Smooth muscle cell of the pulmonary artery (primary cell): ENCODE results near the gene FERMT1. TPM values are rescaled to one million over a fixed set of nuclear protein-coding genes. Genes with fewer than 3 reads are reported as not detected.

Experiments
- total RNA-seq: library from RNA; depleted of rRNA; stranded (reverse); fragments of >200 nt; gene quantifications from 2 replicates; pipeline ENCODE4 v1.2.3, GENCODE V29; 2014

FERMT1 gene
- total RNA-seq, result 2.0 and 6.4 TPM in 2 replicates

GRCh38 chr20:6122873-6123648 lies at the start of gene FERMT1:
Gene FERMT1, minus strand, starts transcription at chr20:6123030. Its CDS starts 3,476 bp downstream, at chr20:6119554.

DNA sequence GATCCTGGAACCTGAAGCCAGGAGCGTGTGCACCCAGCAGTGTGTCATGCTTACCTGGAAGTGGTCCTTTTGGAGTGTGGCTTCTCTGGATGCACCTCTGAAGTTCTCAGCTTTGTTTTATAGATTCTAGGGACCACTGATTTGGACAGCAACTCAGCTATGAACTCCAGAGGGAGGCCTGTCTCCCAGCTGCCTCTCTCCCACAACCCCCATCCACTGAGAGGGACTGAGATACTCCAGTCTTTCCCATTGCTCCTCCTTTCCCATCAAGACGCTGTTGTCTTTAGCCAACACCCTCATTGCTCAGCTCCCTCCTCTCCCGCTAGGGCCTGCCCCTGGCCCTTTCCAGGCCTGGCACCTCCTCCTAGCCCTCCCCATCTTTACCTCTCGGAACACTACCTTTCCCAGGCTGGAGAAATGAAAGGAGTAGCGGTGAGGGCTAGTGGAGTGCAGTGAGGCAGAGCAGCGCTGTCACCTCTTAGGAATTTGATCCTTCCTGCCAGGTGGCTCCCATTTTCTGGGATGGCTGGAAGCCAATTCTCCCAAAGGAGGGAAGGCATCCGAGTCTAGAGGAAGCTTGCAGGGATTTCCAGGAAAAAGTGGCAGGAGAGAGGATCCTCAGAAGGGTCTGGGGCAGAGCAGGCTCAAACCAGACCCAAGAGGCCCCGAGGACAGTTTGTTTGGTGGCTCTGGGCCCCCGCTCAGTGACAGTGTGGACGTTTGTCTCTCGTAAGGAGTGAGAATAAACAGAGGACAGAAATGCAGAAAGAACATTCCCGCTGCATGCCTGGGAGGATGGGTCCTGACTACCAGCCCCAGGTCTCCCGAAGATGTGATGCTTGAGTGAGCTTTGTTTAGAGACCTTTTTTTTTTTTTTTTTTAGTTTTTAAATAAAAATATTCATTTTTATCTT lies 68.8 kb downstream of the FERMT1 start, which contains the start of gene LRRN4:
TSS of gene LRRN4 (minus strand) at position 285 of the 913 bp plus-strand sequence. CDS start 1,261 bp downstream, outside the sequence.

Other genes with a start within 250 kb of the FERMT1 start
- gene CHGB, start 211.5 kb downstream of the FERMT1 start, total RNA-seq, result under 0.01 and 0.59 TPM in 2 replicates
- gene TRMT6, start 172.5 kb downstream of the FERMT1 start, total RNA-seq, result 5.0 and 9.0 TPM in 2 replicates
- gene MCM8, start 172.4 kb downstream of the FERMT1 start, total RNA-seq, result 4.4 and 5.3 TPM in 2 replicates
- gene CRLS1, start 116.9 kb downstream of the FERMT1 start, total RNA-seq, result 37.8 and 43.1 TPM in 2 replicates
- 0.07 TPM in 1 of 2 replicates, not detected in the other for gene LRRN4, start 69.0 kb downstream of the FERMT1 start, total RNA-seq